ENCODE results near the gene PGD.
"Not testable (repeated sequence)": the region's sequence is repeated elsewhere in the genome, so short reads cannot be mapped to it uniquely, and the experiment has no call there.

Gene PGD

GRCh38 chr1:10440305-10440704 is 41.4 kb downstream of the PGD start:
- no peak for DNase-seq

GRCh38 chr1:10440794-10441193 is 41.9 kb downstream of the PGD start:
- DNase-seq = no peak

- no peak for DNase-seq
These were observed 45.4 kb downstream of the PGD start for GRCh38 chr1:10444248-10444647.

- no peak for DNase-seq
These were observed 46.0 kb downstream of the PGD start for GRCh38 chr1:10444795-10445397.

- DNase-seq = no peak
These were observed 48.0 kb downstream of the PGD start for GRCh38 chr1:10446790-10447422.

- no peak for DNase-seq
These were observed 50.9 kb downstream of the PGD start, which contains the start of gene CORT for GRCh38 chr1:10449751-10450150. Gene CORT (plus strand): TSS chr1:10450031. CDS start chr1:10450224, 193 bp downstream.

- no peak for DNase-seq
These were observed 51.4 kb downstream of the PGD start for GRCh38 chr1:10450156-10450814.

- no peak for DNase-seq
These were observed 52.0 kb downstream of the PGD start for GRCh38 chr1:10450836-10451235.

GRCh38 chr1:10451287-10451686 is 52.4 kb downstream of the PGD start:
- no peak for DNase-seq

- no peak for DNase-seq
These were observed 57.2 kb downstream of the PGD start for GRCh38 chr1:10456048-10456447.

- DNase-seq = no peak
These were observed 57.8 kb downstream of the PGD start for GRCh38 chr1:10456661-10457060.

- DNase-seq = not testable (repeated sequence)
These were observed 58.6 kb downstream of the PGD start for GRCh38 chr1:10457462-10457861.

- DNase-seq = no peak
These were observed 59.0 kb downstream of the PGD start for GRCh38 chr1:10457875-10458274.

GRCh38 chr1:10459184-10459583 is 60.3 kb downstream of the PGD start:
- no peak for DNase-seq

GRCh38 chr1:10467078-10467477 is 68.2 kb downstream of the PGD start:
- DNase-seq = no peak

GRCh38 chr1:10470043-10470442 is 71.2 kb downstream of the PGD start:
- no peak for DNase-seq

Measured in activated effector memory CD4-positive, alpha-beta T cell treated with anti-CD3 and anti-CD28 coated beads, Interleukin-2, amount 50 U/mL, for 16 hours (primary cell).